ENCODE data around the gene EVA1A.

DNA sequence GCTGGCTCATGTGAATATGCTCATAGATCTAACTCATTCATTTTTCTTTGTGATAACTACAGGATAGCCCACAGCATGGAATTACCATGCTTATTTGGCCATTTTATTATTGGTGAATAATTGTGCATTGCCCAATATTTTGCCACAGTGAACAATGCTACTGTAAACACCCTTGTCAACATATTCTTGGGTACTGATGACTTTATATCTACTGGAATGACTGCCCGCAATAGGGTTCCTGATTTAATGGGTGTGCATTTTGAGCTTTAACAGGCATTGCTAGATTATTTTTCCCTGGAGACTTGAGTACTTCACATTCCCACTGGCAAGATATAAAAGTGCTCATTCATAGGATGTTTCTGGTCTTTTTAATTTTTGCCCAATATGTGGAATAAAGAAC, 42.7 kb upstream of the EVA1A start:
- TF ChIP-seq, protein P1, sequence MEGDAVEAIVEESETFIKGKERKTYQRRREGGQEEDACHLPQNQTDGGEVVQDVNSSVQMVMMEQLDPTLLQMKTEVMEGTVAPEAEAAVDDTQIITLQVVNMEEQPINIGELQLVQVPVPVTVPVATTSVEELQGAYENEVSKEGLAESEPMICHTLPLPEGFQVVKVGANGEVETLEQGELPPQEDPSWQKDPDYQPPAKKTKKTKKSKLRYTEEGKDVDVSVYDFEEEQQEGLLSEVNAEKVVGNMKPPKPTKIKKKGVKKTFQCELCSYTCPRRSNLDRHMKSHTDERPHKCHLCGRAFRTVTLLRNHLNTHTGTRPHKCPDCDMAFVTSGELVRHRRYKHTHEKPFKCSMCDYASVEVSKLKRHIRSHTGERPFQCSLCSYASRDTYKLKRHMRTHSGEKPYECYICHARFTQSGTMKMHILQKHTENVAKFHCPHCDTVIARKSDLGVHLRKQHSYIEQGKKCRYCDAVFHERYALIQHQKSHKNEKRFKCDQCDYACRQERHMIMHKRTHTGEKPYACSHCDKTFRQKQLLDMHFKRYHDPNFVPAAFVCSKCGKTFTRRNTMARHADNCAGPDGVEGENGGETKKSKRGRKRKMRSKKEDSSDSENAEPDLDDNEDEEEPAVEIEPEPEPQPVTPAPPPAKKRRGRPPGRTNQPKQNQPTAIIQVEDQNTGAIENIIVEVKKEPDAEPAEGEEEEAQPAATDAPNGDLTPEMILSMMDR (conservative IDR thresholded peaks at IDR 0.05; ENCODE audit: low read length), result no peak
- TF ChIP-seq EZH2phosphoT487 (IDR thresholded peaks at IDR 0.05; ENCODE audit: borderline replicate concordance, low read depth, low read length), result no peak
